Right cardiac atrium (tissue), 5 donors: ENCODE results near the gene PCF11. TPM values are rescaled to one million over a fixed set of nuclear protein-coding genes. Genes with fewer than 3 reads are reported as not detected.
A peak's percentile ranks its signal among the peaks of the same experiment; 100 is the strongest.

Experiments
- ATAC-seq, 2 donors: fragments of 200-7000 bp; cut with Tn5 transposase; one replicate each; pipeline versions ENCODE4 v1.8.0 to v1.9.1; 2020; ENCODE audit warnings: moderate library complexity in 2 of 2, mild to moderate bottlenecking in 1 of 2
- DNase-seq, 3 donors: peaks; one replicate each; pipeline ENCODE4 v3.0.0-alpha.2; 2020
- H3K27ac ChIP-seq: one replicate; pipeline ENCODE4 v1.5.1; 2013; ENCODE audit warnings: mild to moderate bottlenecking, low read length, control low read depth, moderate library complexity
- H3K27me3 ChIP-seq: one replicate; pipeline ENCODE4 v1.6.1; 2013; ENCODE audit not compliant: control insufficient read depth, insufficient read depth
- H3K4me1 ChIP-seq: one replicate; pipeline ENCODE4 v1.6.1; 2013; ENCODE audit warnings: low read length; ENCODE audit not compliant: control insufficient read depth, insufficient read depth
- H3K4me3 ChIP-seq: one replicate; pipeline ENCODE4 v1.5.1; 2013; ENCODE audit warnings: low read length, control low read depth
- H3K9me3 ChIP-seq: one replicate; pipeline ENCODE4 v1.6.1; 2013; ENCODE audit warnings: low read length; ENCODE audit not compliant: control insufficient read depth
- WGBS: extraction: QIAGEN DNeasy Blood & Tissue Kit; methylation state at CpG from one replicate; pipeline ENCODE4 v1.1.7; 2013; 5-methylcytosine and 5-hydroxymethylcytosine counted together
- intact Hi-C, 4 donors: fragments of 100-400 bp; cut with DNase I; formaldehyde crosslinking; loops; one replicate each; pipeline versions ENCODE4 v1.11.0 to v1.14.0; 2022 to 2023
- polyA plus RNA-seq: library from polyadenylated mRNA; stranded (reverse); fragments of 200-250 nt; gene quantifications from one replicate; pipeline ENCODE4 v1.2.3, GENCODE V29; 2013
- total RNA-seq, 4 donors: library from RNA; stranded (reverse); fragmentation: NEBNext Ultra II Directional; extraction: Animal tissue kit (Norgen Biotek cat#: 25700); gene quantifications; one replicate each; pipeline ENCODE4 v1.2.1, GENCODE V29; 2021
- donor health status: healthy with polysubstance abuse.
- donor health status: DM: no; HTN: yes; CAD: no.
- donor health status: DM: no; HTN: no; CAD: no.
- donor health status: DM: no; HTN: yes; CAD: no; lungs with severe emphysema.
- donor health status: DM: yes; HTN: yes; CAD: no.

Gene PCF11
- total and polyA plus RNA-seq, 5 donors = 17.5 to 38.4 (median 33.2) TPM

GRCh38 chr11:83220260-83220659 lies 63.3 kb downstream of the PCF11 start:
- ATAC-seq = no peak
- WGBS = 91% methylated on average over 10 of the region's 10 CpGs

GRCh38 chr11:83221694-83222093 lies 64.8 kb downstream of the PCF11 start:
- H3K9me3 ChIP-seq = no peaks in the 10 kb centered on the region
- no peak overlapping the region for H3K27ac ChIP-seq
- H3K4me3 ChIP-seq = no peak overlapping the region
- intact Hi-C loops = no loop called here
- DNase-seq (no peak), ATAC-seq (peak; percentile 52 to 84)
- no peaks in the 10 kb centered on the region for H3K4me1 ChIP-seq
- no peaks in the 10 kb centered on the region for H3K27me3 ChIP-seq

More at GRCh38 chr11:83220260-83220659, 63.3 kb downstream of the PCF11 start:
- DNase-seq = no peak
- Histone ChIP-seq H3K27ac (no peak overlapping the region), H3K4me3 (no peak overlapping the region), H3K9me3 (no peaks in the 10 kb centered on the region), H3K4me1 (no peaks in the 10 kb centered on the region), H3K27me3 (no peaks in the 10 kb centered on the region)
- intact Hi-C loops = no loop called here

- WGBS = 96% methylated on average over 1 of the region's 1 CpG
- intact Hi-C loops = no loop called here
Measured at GRCh38 chr11:83222499-83222898, 65.6 kb downstream of the PCF11 start.

DNA sequence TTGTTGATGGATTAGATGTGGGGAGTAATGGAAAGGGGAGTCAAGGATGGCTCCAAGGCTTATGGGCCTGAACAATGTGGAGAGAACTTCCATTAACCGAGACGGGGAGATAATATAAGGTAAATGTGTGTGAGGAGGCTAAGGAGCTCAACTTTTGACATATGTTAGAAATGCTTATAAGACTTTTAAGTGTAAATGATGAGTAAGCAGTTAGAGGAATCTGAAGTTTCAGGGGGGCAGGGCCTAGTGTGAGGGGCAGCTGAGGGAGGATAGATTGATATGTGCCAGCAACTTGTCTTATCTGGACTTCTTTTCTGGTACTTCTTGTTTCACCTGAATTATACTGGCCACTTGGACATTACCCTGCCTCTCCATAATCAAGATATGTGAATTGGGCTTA lies 66.5 kb downstream of the PCF11 start:
- Histone ChIP-seq H3K4me1 (no peaks in the 10 kb centered on the region), H3K9me3 (no peaks in the 10 kb centered on the region), H3K27me3 (no peaks in the 10 kb centered on the region), H3K4me3 (no peak overlapping the region), H3K27ac (no peak overlapping the region)
- 93% methylated on average over 2 of the region's 2 CpGs for WGBS
- no peak for ATAC-seq
- intact Hi-C loops = no loop called here
- DNase-seq = no peak

More at GRCh38 chr11:83222499-83222898, 65.6 kb downstream of the PCF11 start:
- DNase-seq (no peak), ATAC-seq (no peak)
- Histone ChIP-seq H3K9me3 (no peaks in the 10 kb centered on the region), H3K4me1 (no peaks in the 10 kb centered on the region), H3K4me3 (no peak overlapping the region), H3K27ac (no peak overlapping the region), H3K27me3 (no peaks in the 10 kb centered on the region)

GRCh38 chr11:83235825-83236224 lies 78.9 kb downstream of the PCF11 start:
- no peak overlapping the region for H3K4me3 ChIP-seq
- no peak overlapping the region for H3K27ac ChIP-seq
- 29% methylated on average over 1 of the region's 1 CpG for WGBS
- ATAC-seq (no peak), DNase-seq (no peak)
- H3K9me3 ChIP-seq = no peaks in the 10 kb centered on the region
- no peaks in the 10 kb centered on the region for H3K27me3 ChIP-seq
- intact Hi-C loops = no loop called here
- no peaks in the 10 kb centered on the region for H3K4me1 ChIP-seq

Other genes starting within 250 kb of the PCF11 start
- 10 to 100 TPM; 22.3 to 30.6 (median 26.8) TPM for gene RAB30, start 85.2 kb upstream of the PCF11 start, total RNA-seq
- 4.6 TPM for gene RAB30, start 85.2 kb upstream of the PCF11 start, polyA plus RNA-seq
- gene ANKRD42, start 36.6 kb downstream of the PCF11 start, total RNA-seq = 1 to 10 TPM; 7.9 to 9.7 (median 9.0) TPM
- gene ANKRD42, start 36.6 kb downstream of the PCF11 start, polyA plus RNA-seq = 4.7 TPM
- gene CCDC90B, start 129.2 kb downstream of the PCF11 start, total RNA-seq = 10 to 100 TPM; 25.5 to 27.7 (median 26.3) TPM
- gene CCDC90B, start 129.2 kb downstream of the PCF11 start, polyA plus RNA-seq = 29.0 TPM